Measurements from ENCODE around the gene POLRMT.

The POLRMT gene

DNA sequence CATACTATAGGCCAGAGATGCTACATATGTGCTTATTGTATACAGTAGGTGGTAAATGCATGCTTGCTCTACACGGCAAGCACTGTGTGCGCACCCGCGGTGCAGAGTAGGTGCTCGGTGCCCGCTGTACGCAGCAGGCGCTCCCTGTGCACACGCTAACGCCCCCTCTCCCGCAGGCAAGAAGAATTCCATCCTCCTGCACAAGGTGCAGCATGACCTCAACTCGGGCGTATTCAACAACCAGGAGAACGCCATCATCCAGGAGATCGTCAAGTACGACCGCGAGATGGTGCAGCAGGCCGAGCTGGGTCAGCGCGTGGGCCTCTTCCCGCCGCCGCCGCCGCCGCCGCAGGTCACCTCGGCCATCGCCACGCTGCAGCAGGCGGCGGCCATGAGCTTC, 17.7 kb downstream of the POLRMT start:
- no peak overlapping the region for H3K4me3 ChIP-seq (ENCODE audit: low read depth, low read length)
- in situ Hi-C loops (cut with HindIII; ENCODE audit: low sequenced_read_pairs): no loop called here
- TF ChIP-seq, protein P1, sequence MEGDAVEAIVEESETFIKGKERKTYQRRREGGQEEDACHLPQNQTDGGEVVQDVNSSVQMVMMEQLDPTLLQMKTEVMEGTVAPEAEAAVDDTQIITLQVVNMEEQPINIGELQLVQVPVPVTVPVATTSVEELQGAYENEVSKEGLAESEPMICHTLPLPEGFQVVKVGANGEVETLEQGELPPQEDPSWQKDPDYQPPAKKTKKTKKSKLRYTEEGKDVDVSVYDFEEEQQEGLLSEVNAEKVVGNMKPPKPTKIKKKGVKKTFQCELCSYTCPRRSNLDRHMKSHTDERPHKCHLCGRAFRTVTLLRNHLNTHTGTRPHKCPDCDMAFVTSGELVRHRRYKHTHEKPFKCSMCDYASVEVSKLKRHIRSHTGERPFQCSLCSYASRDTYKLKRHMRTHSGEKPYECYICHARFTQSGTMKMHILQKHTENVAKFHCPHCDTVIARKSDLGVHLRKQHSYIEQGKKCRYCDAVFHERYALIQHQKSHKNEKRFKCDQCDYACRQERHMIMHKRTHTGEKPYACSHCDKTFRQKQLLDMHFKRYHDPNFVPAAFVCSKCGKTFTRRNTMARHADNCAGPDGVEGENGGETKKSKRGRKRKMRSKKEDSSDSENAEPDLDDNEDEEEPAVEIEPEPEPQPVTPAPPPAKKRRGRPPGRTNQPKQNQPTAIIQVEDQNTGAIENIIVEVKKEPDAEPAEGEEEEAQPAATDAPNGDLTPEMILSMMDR (IDR thresholded peaks at IDR 0.05; ENCODE audit: low read depth, low read length, missing control alignments): no peak
- no peak for DNase-seq (ENCODE audit: low read depth)

DNA sequence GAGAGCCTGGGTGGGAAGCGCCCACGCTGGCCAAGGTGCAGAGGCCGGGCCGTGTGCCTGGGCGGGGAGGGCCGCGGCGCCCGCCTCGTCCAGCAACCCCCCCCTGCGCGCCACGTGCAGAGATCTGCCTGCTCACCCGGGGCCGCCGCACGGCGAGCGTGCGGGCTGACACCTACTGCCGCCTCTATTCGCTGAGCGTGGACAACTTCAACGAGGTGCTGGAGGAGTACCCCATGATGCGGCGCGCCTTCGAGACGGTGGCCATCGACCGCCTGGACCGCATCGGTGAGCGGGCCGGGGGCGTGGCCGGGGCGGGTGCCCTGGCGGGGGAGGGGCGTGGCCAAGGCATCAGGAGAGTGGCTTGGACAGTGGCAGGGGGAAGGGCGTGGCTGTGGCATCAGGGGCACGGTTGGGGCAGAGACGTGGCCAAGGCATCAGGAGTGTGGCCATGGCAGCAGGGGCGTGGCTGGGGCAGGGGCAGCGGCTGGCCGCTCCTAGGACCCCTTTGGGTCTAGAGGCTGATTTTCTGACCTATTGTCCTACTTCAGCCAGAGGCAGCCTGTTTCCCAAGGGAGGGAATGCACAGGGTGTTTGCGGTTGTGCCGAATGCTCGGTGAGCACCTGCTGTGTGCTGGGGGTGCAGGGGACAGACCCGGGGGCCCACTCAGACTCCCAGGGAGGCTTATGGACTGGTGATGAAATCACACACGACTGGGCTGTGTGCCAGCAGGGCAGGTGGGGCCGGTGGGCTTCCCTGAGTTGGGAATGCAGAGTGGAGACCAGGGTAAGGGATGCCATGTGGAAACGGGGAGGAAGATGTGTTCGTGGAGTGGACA, 19.4 kb downstream of the POLRMT start:
- no peak for DNase-seq (ENCODE audit: low read depth)
- no peak overlapping the region for H3K4me3 ChIP-seq (ENCODE audit: low read depth, low read length)
- TF ChIP-seq, protein P1 (IDR thresholded peaks at IDR 0.05; ENCODE audit: low read depth, low read length, missing control alignments): no peak
- in situ Hi-C loops (cut with HindIII; ENCODE audit: low sequenced_read_pairs): no loop called here

DNA sequence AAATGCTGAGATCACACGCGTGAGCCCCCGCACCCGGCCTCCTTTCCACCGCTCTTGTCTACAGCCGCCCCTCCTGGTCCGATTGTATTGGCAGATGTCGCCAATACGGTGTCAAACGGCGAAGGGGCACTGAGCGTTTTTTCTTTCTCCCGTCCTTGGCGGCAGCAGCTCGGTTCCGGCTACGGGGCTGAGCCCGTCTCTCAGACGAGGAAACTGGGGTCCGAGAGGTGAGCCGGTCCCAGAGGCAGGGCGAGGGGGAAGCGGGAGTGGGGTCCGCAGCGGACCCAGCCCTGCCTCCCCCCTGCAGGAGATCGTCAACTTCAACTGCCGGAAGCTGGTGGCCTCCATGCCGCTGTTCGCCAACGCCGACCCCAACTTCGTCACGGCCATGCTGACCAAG, 20.4 kb downstream of the POLRMT start:
- TF ChIP-seq, protein P1 (IDR thresholded peaks at IDR 0.05; ENCODE audit: low read depth, low read length, missing control alignments): no peak
- H3K4me3 ChIP-seq (ENCODE audit: low read depth, low read length): no peak overlapping the region
- no peak for DNase-seq (ENCODE audit: low read depth)
- in situ Hi-C loops (cut with HindIII; ENCODE audit: low sequenced_read_pairs): no loop called here

DNA sequence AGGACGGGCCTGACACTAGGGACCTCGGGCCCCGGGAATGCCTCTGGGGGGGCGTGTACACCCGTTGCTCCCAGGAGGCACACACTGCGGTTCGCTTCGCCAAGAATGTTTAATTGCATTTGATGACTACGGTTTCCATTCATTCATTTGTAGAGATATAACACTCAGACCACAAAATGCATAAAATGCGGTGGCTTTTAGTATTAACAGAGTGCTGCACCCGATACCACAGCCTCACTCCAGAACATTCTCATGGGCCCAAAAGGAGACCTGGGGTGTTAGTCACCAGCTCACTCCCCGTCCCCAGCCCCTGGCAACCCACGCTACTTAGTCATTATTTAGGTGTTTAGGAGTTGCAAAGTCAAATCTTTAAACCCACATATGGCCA, 21.9 kb downstream of the POLRMT start:
- TF ChIP-seq, protein P1 (IDR thresholded peaks at IDR 0.05; ENCODE audit: low read depth, low read length, missing control alignments): no peak
- no peak overlapping the region for H3K4me3 ChIP-seq (ENCODE audit: low read depth, low read length)
- in situ Hi-C loops (cut with HindIII; ENCODE audit: low sequenced_read_pairs): no loop called here
- DNase-seq (ENCODE audit: low read depth): peak; percentile 98

DNA sequence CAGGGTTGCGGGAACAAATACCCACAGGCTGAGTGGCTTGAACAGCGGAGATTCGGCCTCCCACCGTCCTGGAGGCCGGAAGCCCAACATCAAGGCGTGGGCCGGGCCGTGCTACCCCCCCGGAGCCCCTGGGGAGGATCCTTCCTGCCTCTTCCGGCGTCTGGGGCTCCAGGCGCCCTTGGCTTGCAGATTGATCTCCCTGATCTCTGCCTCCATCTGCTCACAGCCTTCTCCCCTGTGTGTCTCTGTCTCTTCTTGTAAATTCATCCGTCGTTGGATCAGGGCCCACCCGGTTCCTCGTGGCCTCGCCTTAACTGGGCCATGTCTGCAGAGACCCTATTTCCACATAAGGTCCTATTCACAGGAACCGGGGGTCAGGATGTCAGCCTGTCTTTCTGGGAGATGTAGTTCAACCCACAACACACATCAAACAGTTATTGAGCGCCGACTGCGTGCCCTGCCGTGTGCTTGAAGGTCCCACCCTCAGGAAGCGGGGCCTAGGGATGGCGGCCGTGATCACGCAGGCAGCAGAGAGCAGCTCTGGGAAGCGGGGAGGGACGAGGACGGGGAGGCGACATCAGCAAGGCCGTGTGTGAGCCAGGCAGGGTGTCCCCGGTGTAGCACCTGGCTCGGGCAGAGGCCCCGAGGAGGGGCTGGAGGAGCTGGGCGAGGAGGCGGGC, 22.4 kb downstream of the POLRMT start:
- in situ Hi-C loops (cut with HindIII; ENCODE audit: low sequenced_read_pairs): no loop called here
- peak; percentile 92 for DNase-seq (ENCODE audit: low read depth)
- H3K4me3 ChIP-seq (ENCODE audit: low read depth, low read length): no peak overlapping the region
- TF ChIP-seq, protein P1 (IDR thresholded peaks at IDR 0.05; ENCODE audit: low read depth, low read length, missing control alignments): no peak

DNA sequence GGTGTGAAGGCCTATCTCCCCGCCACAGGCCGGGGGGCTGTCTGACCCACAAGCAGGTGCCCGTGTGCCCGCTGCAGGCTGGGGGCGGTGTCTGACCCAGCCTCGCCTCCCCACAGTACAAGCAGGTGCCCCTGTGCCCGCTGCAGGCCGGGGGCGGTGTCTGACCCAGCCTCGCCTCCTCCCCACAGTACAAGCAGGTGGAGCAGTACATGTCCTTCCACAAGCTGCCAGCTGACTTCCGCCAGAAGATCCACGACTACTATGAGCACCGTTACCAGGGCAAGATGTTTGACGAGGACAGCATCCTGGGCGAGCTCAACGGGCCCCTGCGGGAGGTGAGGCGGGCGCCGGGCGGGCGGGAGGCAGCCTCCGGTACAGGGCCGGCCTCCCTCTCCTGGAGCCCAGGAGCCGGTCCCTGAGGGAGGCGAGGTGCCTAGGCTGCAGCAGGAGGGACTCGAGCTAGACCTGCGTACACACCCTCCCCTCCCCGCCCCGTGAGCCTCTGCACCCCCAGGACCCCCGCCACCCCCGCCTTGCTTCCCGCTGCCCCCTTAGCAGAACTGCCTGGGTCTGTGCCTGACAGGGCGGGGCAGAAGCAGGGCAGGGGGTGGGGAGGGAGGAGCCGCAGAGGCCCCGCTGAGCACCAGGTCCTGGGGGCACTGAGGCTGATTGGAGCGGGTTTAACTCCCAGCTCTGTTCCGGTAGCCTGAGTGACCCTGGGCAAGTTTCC, 23.1 kb downstream of the POLRMT start:
- in situ Hi-C loops (cut with HindIII; ENCODE audit: low sequenced_read_pairs): no loop called here
- no peak overlapping the region for H3K4me3 ChIP-seq (ENCODE audit: low read depth, low read length)
- TF ChIP-seq, protein P1 (IDR thresholded peaks at IDR 0.05; ENCODE audit: low read depth, low read length, missing control alignments): no peak
- no peak for DNase-seq (ENCODE audit: low read depth)

All from astrocyte of the cerebellum (primary cell).